Pericardium fibroblast (primary cell): ENCODE results near the gene ZNF561. TPM values are rescaled to one million over a fixed set of nuclear protein-coding genes. Genes with fewer than 3 reads are reported as not detected.

Experiments used
- total RNA-seq: library from RNA; depleted of rRNA; stranded (reverse); fragments of >200 nt; gene quantifications from 2 replicates; pipeline ENCODE4 v1.2.3, GENCODE V29; 2015

Gene ZNF561
- total RNA-seq: 14.4 and 18.2 TPM in 2 replicates

DNA sequence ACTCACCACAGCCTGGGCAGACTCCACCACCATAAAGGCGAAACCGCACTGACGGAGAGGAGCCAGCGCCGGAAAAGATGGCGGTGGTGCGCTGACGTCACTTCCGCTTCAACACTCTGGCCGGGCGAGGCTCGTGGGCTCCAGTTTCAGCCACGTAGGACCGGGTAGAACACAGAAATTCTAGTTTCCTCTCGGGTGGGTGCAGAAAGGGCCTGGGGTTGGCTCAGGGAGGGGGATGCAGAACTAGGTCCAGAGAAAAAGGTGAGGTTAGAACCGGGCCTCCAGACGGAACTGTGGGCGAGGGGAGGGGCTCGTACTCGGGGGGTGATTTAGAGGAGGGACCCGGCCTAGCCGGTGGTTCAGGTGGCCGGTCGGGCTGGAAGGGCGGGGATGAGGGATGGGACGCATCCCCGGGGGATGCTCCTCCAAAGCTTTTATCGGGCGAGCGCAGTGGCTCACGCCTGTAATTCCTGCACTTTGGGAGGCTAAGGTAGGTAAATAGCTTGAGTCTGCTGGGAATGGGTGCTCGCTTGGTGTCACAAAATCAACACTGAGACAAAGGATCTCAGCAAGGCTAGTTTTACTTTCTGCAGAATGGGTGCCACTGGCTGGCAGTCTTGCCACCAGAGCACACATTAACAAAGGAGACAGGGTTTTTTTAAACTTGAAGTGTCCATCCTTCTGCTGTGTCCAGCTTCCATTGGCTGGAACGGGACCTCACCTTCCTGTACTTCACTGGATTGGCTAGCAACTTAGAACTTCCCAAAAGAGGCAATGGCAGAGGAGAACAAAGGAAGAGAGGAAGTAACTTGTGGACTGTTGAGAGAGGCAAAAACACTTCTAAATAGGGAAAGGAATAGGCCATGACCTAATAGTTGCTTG, at the start of gene ZNF561:
ZNF561 (minus strand) TSS at position 77 of the 882 bp plus-strand sequence. CDS start 1,776 bp downstream, outside the sequence.

DNA sequence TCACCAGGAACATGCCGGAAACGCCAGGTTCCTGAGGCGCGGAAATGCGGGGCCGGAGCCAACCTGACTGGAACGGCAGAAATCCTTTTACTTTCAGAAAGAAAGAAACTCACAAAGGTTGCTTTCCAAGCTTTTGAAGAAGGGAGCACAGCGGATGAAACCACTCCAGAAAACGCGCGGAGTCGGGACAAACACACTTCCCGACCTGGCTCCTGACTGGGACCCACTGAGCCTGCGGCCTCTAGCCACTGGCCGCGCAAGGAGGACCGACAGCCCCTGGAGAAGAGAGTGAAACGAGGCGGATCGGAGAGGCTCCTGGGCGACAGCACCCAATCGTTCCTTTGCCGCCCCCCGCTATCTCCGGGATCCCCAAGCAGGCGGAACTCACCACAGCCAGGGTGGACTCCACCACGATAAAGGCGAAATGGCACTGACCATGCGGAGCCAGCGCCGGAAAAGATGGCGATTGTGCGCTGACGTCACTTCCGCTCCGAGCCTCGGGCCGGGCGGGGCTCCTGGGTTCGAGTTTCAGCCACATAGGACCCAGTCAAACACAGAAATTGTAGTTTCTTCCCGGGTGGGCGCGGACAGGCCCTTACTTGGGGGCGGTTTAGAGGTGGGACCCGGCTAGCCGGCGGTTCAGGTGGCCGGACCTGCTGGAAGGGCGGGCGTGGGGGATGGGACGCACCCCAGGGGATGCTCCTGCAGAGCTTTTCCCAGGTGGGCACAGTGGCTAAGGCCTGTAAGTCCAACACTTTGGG, 36.8 kb downstream of the ZNF561 start, which contains the start of gene ZNF121:
ZNF121 (minus strand) TSS at position 432 of the 761 bp plus-strand sequence. CDS start 16,407 bp downstream, outside the sequence.

Other genes starting within 250 kb of the ZNF561 start
- 7.3 and 7.7 TPM in 2 replicates for gene ZNF266, start 185.7 kb downstream of the ZNF561 start, total RNA-seq
- gene ZNF560, start 122.6 kb downstream of the ZNF561 start, total RNA-seq: 0.58 and 4.0 TPM in 2 replicates
- gene ZNF426, start 82.6 kb downstream of the ZNF561 start, total RNA-seq: 13.2 and 14.7 TPM in 2 replicates
- gene ZNF121, start 36.7 kb downstream of the ZNF561 start, total RNA-seq: 11.9 and 19.8 TPM in 2 replicates
- 9.4 and 21.6 TPM in 2 replicates for gene ZNF562, start 53.9 kb upstream of the ZNF561 start, total RNA-seq
- gene ZNF846, start 147.5 kb upstream of the ZNF561 start, total RNA-seq: 9.5 and 10.0 TPM in 2 replicates
- gene FBXL12, start 197.8 kb upstream of the ZNF561 start, total RNA-seq: 26.5 and 28.7 TPM in 2 replicates
- gene UBL5, start 206.7 kb upstream of the ZNF561 start, total RNA-seq: 339 and 624 TPM in 2 replicates
- gene PIN1, start 214.1 kb upstream of the ZNF561 start, total RNA-seq: 89.6 and 110 TPM in 2 replicates